NCI-H1436 treated with DMSO at 0.1 percent for 48 hours (cell line): Measurements from ENCODE around the gene ZNF618.

Experiments used
- DNase-seq: peaks from one replicate; lab custom pipeline; 2025; lab: John Stamatoyannopoulos, UW

ZNF618 gene

DNA sequence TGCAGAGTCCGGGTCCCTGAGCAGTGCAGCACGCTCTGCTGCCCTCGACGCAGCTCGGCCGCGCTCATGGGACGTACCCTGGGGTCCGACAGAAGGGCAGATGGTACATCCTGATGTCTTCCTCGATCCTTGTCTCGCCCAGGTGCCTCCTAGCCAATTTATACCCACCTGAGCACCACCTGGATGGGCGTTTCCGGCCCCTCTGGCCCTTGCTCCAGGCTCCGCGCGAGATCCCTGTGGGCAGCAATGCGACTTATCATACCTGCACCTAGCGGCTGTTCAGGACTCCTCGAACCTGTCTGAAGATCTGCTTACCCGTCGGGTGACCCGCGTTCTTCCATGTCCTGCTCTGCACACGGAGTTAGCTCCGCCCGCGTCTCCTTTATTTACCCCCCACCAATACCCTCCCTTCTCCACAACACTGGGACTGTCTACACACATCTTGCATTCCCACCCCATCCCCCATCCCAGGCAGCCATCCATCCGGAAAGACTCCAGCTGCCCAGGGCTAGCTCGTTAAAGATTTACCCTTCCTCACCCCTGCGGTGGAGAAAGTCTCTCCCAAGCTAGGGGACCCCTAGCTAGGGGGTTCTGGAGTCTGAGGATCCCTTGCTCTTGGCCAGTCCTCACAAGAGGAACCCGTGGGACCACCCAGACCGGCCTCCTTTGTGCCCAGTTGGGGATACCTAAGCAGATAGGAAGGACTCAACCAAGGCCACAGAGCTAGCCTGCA lies 223.0 kb downstream of the ZNF618 start, which contains the start of gene KIF12:
Gene KIF12 (minus strand): TSS at position 357 of the 733 bp plus-strand sequence. CDS start 16 bp downstream, at position 341.
- DNase-seq, result no peak

DNA sequence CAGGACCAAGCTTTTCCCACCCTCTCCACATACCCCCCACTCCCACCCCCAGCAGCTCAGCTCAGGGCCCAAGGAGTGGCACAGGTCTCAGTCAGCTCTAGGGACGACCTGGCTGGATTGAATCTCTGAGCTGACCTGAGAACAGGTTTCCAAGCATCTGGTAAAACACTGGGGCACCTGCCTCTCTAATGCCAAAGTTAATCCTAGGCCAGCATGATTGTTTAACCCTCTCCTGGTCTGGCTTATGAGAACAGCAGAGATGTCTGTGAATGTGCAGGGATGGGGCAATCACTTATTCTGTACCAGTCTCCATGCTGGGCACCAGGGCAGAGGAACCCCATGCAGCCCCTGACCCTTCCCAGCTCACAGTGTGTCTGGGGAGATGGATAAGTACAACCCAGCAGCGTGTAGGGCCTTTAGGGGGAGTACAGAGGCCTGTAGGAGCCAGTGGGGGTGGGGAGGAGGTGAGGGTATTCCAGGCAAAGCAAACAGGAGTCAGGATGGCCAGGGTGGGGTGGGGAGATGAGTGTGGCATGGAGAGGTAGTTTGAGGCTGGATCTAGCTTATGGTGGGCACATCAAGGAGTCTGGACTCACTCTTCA lies 223.7 kb downstream of the ZNF618 start:
- no peak for DNase-seq

DNA sequence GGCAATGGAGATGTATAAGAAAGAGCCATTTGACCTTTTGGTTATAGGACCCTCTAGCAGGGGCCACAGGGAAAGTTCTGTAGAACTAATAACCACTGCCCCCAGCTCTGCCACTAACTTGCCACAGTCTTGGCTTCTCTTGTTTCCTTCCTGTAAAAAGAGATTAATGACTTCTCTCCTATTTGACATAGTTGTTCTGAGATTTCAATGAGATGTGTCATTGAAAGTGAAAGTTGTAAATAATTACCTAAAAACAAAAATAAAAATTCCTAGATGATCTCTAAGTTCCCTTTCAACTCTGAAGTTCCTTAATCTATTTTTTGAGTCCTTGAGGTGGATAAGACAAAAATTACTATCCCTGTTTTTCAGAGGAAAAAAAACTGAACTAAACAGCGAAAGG lies 224.4 kb downstream of the ZNF618 start:
- DNase-seq, result no peak

DNA sequence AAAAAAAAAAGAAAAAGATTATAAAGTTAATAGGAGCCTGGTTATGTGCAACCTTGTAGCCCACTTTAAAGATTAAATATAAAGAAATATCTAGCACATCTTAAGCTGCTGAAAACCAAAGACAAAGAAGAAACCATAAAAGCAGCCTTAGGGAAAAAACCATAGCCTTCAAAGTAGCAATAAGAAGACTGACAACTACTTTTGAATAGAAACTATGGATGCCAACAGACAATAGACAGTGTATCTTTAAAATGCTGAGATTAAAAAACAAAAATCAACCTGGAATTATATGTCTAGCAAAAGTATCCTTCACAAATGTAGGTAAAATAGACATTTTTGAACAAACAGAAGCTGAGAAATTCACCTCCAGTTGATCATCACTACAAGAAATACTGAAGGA lies 226.4 kb downstream of the ZNF618 start:
- no peak for DNase-seq

DNA sequence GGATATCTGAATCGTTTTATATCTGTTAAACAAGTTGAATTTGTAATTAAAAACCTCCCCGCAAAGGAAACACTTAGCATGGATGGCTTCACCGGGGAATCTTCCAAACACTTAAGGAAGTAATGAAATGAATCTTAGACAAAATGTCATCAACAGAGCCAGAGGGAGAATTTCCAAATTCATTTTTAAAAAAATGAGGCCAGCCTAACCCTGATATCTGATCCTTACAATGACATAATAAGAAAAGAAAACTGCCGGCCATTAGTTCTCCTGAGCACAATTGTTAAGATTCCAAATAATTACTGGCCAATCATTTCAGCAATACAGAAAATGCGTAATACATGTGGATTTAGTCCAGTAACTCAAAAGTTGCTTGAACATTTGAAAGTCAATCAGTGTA lies 229.1 kb downstream of the ZNF618 start:
- no peak for DNase-seq
